Measurements from ENCODE around the gene ESRRA. TPM values are rescaled to one million over a fixed set of nuclear protein-coding genes. Genes with fewer than 3 reads are reported as not detected.

ESRRA gene
- total and polyA plus RNA-seq, 2 of the 13 experiments (the other 11 are each of a cell fraction or from before 2014, with no cell fraction given) = 18.1 to 36.3 TPM

- TF ChIP-seq FIP1L1 (IDR thresholded peaks at IDR 0.05; ENCODE audit: borderline replicate concordance, insufficient read depth, low read depth, low read length) (0 out of 2 replicates have a peak, but pooled peaks have one; percentile 37), SRY (CRISPR knock-in tag; IDR thresholded peaks at IDR 0.05) (peak; percentile 73; the same call in 1 of the 2 replicates), ZMAT3 (CRISPR knock-in tag; conservative IDR thresholded peaks at IDR 0.05) (peak; percentile 24; the same call in 1 of the 2 replicates), PHF8 (CRISPR knock-in tag; IDR thresholded peaks at IDR 0.05) (peak; percentile 78), ZZZ3 (CRISPR knock-in tag; IDR thresholded peaks at IDR 0.05; ENCODE audit: borderline replicate concordance) (peak; percentile 88; the same call in 1 of the 2 replicates), CBX1 (IDR thresholded peaks at IDR 0.05; ENCODE audit: low read depth) (peak; percentile 88), ZNF773 (CRISPR knock-in tag; IDR thresholded peaks at IDR 0.05; ENCODE audit: borderline replicate concordance) (peak; percentile 72; the same call in 1 of the 2 replicates), MXI1 (IDR thresholded peaks at IDR 0.05; ENCODE audit: borderline replicate concordance, low read depth, low read length) (peak; percentile 70; the same call in 1 of the 3 replicates), ERF (CRISPR knock-in tag; IDR thresholded peaks at IDR 0.05) (no peak; the same call in 1 of the 2 replicates), ZMYM4 (CRISPR knock-in tag; IDR thresholded peaks at IDR 0.05) (peak; percentile 6; the same call in 1 of the 2 replicates), FOXM1 (CRISPR knock-in tag; IDR thresholded peaks at IDR 0.05) (0 out of 2 replicates have a peak, but pooled peaks have one; percentile 21), ZBTB20 (CRISPR knock-in tag; IDR thresholded peaks at IDR 0.05; ENCODE audit: borderline replicate concordance, low read depth) (peak; percentile 43; the same call in 1 of the 2 replicates), ZNF224 (CRISPR knock-in tag; IDR thresholded peaks at IDR 0.05) (peak; percentile 92), RELA (CRISPR knock-in tag; IDR thresholded peaks at IDR 0.05) (no peak; the same call in 1 of the 2 replicates), PCBP2 (optimal IDR thresholded peaks at IDR 0.05; ENCODE audit: low read depth, low read length, poor library complexity, severe bottlenecking) (no peak), ZNF672 (CRISPR knock-in tag; IDR thresholded peaks at IDR 0.05) (no peak)
- TF ChIP-seq, protein P1, sequence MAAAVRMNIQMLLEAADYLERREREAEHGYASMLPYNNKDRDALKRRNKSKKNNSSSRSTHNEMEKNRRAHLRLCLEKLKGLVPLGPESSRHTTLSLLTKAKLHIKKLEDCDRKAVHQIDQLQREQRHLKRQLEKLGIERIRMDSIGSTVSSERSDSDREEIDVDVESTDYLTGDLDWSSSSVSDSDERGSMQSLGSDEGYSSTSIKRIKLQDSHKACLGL (CRISPR knock-in tag; IDR thresholded peaks at IDR 0.05) = peak; percentile 73
- TF ChIP-seq, protein P2, sequence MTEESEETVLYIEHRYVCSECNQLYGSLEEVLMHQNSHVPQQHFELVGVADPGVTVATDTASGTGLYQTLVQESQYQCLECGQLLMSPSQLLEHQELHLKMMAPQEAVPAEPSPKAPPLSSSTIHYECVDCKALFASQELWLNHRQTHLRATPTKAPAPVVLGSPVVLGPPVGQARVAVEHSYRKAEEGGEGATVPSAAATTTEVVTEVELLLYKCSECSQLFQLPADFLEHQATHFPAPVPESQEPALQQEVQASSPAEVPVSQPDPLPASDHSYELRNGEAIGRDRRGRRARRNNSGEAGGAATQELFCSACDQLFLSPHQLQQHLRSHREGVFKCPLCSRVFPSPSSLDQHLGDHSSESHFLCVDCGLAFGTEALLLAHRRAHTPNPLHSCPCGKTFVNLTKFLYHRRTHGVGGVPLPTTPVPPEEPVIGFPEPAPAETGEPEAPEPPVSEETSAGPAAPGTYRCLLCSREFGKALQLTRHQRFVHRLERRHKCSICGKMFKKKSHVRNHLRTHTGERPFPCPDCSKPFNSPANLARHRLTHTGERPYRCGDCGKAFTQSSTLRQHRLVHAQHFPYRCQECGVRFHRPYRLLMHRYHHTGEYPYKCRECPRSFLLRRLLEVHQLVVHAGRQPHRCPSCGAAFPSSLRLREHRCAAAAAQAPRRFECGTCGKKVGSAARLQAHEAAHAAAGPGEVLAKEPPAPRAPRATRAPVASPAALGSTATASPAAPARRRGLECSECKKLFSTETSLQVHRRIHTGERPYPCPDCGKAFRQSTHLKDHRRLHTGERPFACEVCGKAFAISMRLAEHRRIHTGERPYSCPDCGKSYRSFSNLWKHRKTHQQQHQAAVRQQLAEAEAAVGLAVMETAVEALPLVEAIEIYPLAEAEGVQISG (CRISPR knock-in tag; IDR thresholded peaks at IDR 0.05) = no peak
- TF ChIP-seq, protein P3, sequence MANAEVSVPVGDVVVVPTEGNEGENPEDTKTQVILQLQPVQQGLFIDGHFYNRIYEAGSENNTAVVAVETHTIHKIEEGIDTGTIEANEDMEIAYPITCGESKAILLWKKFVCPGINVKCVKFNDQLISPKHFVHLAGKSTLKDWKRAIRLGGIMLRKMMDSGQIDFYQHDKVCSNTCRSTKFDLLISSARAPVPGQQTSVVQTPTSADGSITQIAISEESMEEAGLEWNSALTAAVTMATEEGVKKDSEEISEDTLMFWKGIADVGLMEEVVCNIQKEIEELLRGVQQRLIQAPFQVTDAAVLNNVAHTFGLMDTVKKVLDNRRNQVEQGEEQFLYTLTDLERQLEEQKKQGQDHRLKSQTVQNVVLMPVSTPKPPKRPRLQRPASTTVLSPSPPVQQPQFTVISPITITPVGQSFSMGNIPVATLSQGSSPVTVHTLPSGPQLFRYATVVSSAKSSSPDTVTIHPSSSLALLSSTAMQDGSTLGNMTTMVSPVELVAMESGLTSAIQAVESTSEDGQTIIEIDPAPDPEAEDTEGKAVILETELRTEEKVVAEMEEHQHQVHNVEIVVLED (CRISPR knock-in tag; IDR thresholded peaks at IDR 0.05; ENCODE audit: borderline replicate concordance) = peak; percentile 74
- TF ChIP-seq, protein P4, sequence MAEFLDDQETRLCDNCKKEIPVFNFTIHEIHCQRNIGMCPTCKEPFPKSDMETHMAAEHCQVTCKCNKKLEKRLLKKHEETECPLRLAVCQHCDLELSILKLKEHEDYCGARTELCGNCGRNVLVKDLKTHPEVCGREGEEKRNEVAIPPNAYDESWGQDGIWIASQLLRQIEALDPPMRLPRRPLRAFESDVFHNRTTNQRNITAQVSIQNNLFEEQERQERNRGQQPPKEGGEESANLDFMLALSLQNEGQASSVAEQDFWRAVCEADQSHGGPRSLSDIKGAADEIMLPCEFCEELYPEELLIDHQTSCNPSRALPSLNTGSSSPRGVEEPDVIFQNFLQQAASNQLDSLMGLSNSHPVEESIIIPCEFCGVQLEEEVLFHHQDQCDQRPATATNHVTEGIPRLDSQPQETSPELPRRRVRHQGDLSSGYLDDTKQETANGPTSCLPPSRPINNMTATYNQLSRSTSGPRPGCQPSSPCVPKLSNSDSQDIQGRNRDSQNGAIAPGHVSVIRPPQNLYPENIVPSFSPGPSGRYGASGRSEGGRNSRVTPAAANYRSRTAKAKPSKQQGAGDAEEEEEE (CRISPR knock-in tag; IDR thresholded peaks at IDR 0.05; ENCODE audit: borderline replicate concordance) = 0 out of 2 replicates have a peak, but pooled peaks have one; percentile 53
These were observed 12.8 kb downstream of the ESRRA start, which contains the start of gene PRDX5 (continued) for GRCh38 chr11:64317961-64318765.
